Keratinocyte (primary cell): ENCODE results near the gene DLG2. TPM values are rescaled to one million over a fixed set of nuclear protein-coding genes. Genes with fewer than 3 reads are reported as not detected.

Experiments
- DNase-seq: peaks from one replicate; pipeline ENCODE4 v3.0.0-alpha.2; 2011; ENCODE audit warnings: low read depth, missing footprints, low spot score
- FAIRE-seq: peaks from 2 replicates; lab custom pipeline; 2011; peaks lifted over from hg19 to GRCh38; lab: Jason Lieb, UNC
- H2AFZ ChIP-seq: 2 replicates; pipeline ENCODE4 v1.6.0; 2012; ENCODE audit warnings: low read length, control low read depth, inconsistent platforms; ENCODE audit not compliant: control insufficient read depth
- H3K27ac ChIP-seq: 2 replicates; pipeline ENCODE4 v1.5.1; 2011; ENCODE audit warnings: low read length; ENCODE audit not compliant: control insufficient read depth, insufficient read depth
- H3K27me3 ChIP-seq: 3 replicates; pipeline ENCODE4 v1.6.0; 2011; ENCODE audit warnings: low read length; ENCODE audit not compliant: control insufficient read depth, insufficient read depth; ENCODE audit errors: extremely low read depth
- H3K36me3 ChIP-seq, 2 experiments: 2 replicates in 1 of 2; 3 replicates in 1 of 2; pipeline ENCODE4 v1.5.1; 2011; ENCODE audit warnings: low read length in 2 of 2, mild to moderate bottlenecking in 1 of 2; ENCODE audit not compliant: control insufficient read depth in 2 of 2, insufficient read depth in 2 of 2; ENCODE audit errors: extremely low read depth in 1 of 2
- H3K4me1 ChIP-seq: 3 replicates; pipeline ENCODE4 v1.5.1; 2011; ENCODE audit warnings: low read length; ENCODE audit not compliant: control insufficient read depth, insufficient read depth; ENCODE audit errors: extremely low read depth
- H3K4me2 ChIP-seq: 3 replicates; pipeline ENCODE4 v1.6.0; 2011; ENCODE audit warnings: low read depth, low read length; ENCODE audit not compliant: control insufficient read depth, insufficient read depth; ENCODE audit errors: extremely low read depth
- H3K4me3 ChIP-seq, 3 experiments: fragments of 200-600 bp in 1 of 3; sonication (generic) in 1 of 3; 2 replicates in 2 of 3; 3 replicates in 1 of 3; pipeline ENCODE4 v1.5.1; 2011 to 2016; ENCODE audit warnings: low read length in 3 of 3, mild to moderate bottlenecking in 3 of 3, control low read depth in 2 of 3, inconsistent platforms in 1 of 3, low read depth in 1 of 3, mixed read lengths in 1 of 3, mixed run types in 1 of 3, moderate library complexity in 1 of 3; ENCODE audit not compliant: control insufficient read depth in 2 of 3, insufficient read depth in 2 of 3; ENCODE audit errors: extremely low read depth in 1 of 3
- H3K79me2 ChIP-seq: 2 replicates; pipeline ENCODE4 v1.6.0; 2012; ENCODE audit warnings: low read length; ENCODE audit not compliant: control insufficient read depth, insufficient read depth
- H3K9ac ChIP-seq: 3 replicates; pipeline ENCODE4 v1.6.0; 2011; ENCODE audit warnings: low read length; ENCODE audit not compliant: control insufficient read depth, insufficient read depth; ENCODE audit errors: extremely low read depth
- H3K9me1 ChIP-seq: 3 replicates; pipeline ENCODE4 v1.6.0; 2011; ENCODE audit warnings: low read length; ENCODE audit not compliant: control insufficient read depth, insufficient read depth; ENCODE audit errors: extremely low read depth
- H3K9me3 ChIP-seq: 2 replicates; pipeline ENCODE4 v1.5.1; 2012; ENCODE audit warnings: low read depth, low read length; ENCODE audit not compliant: control insufficient read depth
- H4K20me1 ChIP-seq: 3 replicates; pipeline ENCODE4 v1.6.0; 2011; ENCODE audit warnings: low read length; ENCODE audit not compliant: control insufficient read depth, insufficient read depth; ENCODE audit errors: extremely low read depth
- EZH2 ChIP-seq: IDR thresholded peaks from one replicate; pipeline ENCODE4 v1.6.1; 2012; ENCODE audit warnings: inconsistent platforms, mild to moderate bottlenecking, low read length, moderate library complexity
- dilution Hi-C: fragments of 300-500 bp; cut with MboI; formaldehyde crosslinking; loops from one replicate; pipeline ENCODE4 v1.7.0; 2020; ENCODE audit warnings: low sequenced_read_pairs; ENCODE audit not compliant: extremely low pct_ligation_motif_present
- polyA plus RNA-seq, 5 experiments: library from polyadenylated mRNA; depleted of rRNA in 3 of 5; stranded (reverse) in 3 of 5; stranded (forward) in 1 of 5; unstranded in 1 of 5; fragments of >200 nt; gene quantifications; 1 replicate in 1 of 5; 2 replicates in 3 of 5; 3 replicates in 1 of 5; pipeline versions ENCODE4 v1.2.1 to v1.2.3, GENCODE V29; 2011 to 2012; ENCODE audit warnings: missing spikeins in 2 of 5, low read depth in 1 of 5, low replicate concordance in 1 of 5
- TF ChIP-seq, protein P1 (sequence below), 3 experiments: IDR thresholded peaks in 1 of 3; conservative IDR thresholded peaks in 1 of 3; optimal IDR thresholded peaks in 1 of 3; 2 replicates in 2 of 3; 3 replicates in 1 of 3; pipeline versions ENCODE3 to v1.5.1; 2011; ENCODE audit warnings: low read length in 3 of 3, mild to moderate bottlenecking in 3 of 3, moderate library complexity in 2 of 3, control low read depth in 1 of 3, inconsistent platforms in 1 of 3; ENCODE audit not compliant: insufficient read depth in 2 of 3; ENCODE audit errors: extremely low read depth in 1 of 3

The DLG2 gene
- polyA plus RNA-seq, 1 donor (not counting 4 experiments of a cell fraction or from before 2014, with no cell fraction given), result 0.55 TPM

DNA sequence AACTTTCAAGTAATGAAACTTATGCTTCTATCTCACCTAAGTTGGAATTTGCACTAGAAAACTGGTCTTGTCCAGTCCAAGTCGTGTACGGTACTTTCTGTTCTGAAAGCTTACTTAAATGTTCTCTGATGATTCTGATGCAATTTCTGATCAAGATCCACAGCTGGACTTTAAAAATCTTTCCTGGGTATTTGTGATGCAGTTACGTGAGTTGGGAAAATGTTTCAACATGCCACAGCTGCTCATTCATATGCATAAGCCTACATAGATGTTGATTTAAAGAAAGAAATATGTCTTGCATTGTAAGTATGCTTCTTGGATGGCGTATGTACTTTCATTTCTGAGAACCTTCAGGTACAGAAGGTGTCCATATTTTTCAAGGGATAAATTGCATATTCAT, 1847.3 kb downstream of the DLG2 start:
- H3K4me1 ChIP-seq, result peaks cover 22% of the 10 kb centered on the region
- H2AFZ ChIP-seq, result peak overlapping the region; percentile 70
- TF ChIP-seq EZH2, result no peak
- TF ChIP-seq, protein P1, sequence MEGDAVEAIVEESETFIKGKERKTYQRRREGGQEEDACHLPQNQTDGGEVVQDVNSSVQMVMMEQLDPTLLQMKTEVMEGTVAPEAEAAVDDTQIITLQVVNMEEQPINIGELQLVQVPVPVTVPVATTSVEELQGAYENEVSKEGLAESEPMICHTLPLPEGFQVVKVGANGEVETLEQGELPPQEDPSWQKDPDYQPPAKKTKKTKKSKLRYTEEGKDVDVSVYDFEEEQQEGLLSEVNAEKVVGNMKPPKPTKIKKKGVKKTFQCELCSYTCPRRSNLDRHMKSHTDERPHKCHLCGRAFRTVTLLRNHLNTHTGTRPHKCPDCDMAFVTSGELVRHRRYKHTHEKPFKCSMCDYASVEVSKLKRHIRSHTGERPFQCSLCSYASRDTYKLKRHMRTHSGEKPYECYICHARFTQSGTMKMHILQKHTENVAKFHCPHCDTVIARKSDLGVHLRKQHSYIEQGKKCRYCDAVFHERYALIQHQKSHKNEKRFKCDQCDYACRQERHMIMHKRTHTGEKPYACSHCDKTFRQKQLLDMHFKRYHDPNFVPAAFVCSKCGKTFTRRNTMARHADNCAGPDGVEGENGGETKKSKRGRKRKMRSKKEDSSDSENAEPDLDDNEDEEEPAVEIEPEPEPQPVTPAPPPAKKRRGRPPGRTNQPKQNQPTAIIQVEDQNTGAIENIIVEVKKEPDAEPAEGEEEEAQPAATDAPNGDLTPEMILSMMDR (optimal IDR thresholded peaks at IDR 0.05 in 1 of 3, IDR thresholded peaks at IDR 0.05 in 1 of 3, conservative IDR thresholded peaks at IDR 0.05 in 1 of 3; ENCODE audit: extremely low read depth in 1 of 3, insufficient read depth in 2 of 3, low read length in 3 of 3), result no peak
- no peaks in the 10 kb centered on the region for H3K27me3 ChIP-seq
- no peak overlapping the region for H3K9ac ChIP-seq
- peak overlapping the region; percentile 71 for H3K4me2 ChIP-seq
- DNase-seq (no peak), FAIRE-seq (peak; percentile 17)
- peak overlapping the region; percentile 36 for H3K27ac ChIP-seq
- no peaks in the 10 kb centered on the region for H4K20me1 ChIP-seq
- no peaks in the 10 kb centered on the region for H3K36me3 ChIP-seq
- no peaks in the 10 kb centered on the region for H3K9me1 ChIP-seq
- dilution Hi-C loops, result no loop called here
- no peaks in the 10 kb centered on the region for H3K79me2 ChIP-seq
- peak overlapping the region in 2 of 3 experiments; percentile 39 to 55 for H3K4me3 ChIP-seq
- no peaks in the 10 kb centered on the region for H3K9me3 ChIP-seq

DNA sequence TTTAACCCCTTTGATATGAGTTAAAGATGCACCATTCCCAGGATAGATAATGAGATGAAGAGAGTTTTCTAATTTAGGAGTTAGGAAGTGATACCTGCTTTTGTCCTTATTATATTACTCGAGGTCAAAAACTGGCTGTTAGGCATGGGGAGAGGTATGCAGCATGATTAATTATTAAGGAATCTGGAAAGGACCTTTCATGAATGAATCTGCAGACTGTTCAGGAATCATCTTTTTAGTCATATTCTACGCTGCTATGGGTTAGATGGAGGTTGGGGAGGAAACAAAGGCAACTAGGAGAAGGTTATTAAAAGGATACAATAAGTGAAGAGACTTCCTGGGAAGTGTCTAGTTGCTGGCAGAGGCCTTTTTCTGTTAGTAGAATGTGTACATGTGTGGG, 1848.5 kb downstream of the DLG2 start:
- Histone ChIP-seq H3K9me3 (no peaks in the 10 kb centered on the region), H3K4me1 (peaks cover 33% of the 10 kb centered on the region), H3K27me3 (no peaks in the 10 kb centered on the region), H3K27ac (no peak overlapping the region), H4K20me1 (no peaks in the 10 kb centered on the region), H2AFZ (no peak overlapping the region), H3K9ac (no peak overlapping the region), H3K79me2 (no peaks in the 10 kb centered on the region), H3K4me3 (no peak overlapping the region), H3K4me2 (peak overlapping the region; percentile 71), H3K36me3 (no peaks in the 10 kb centered on the region), H3K9me1 (no peaks in the 10 kb centered on the region)
- DNase-seq (peak; percentile 13), FAIRE-seq (peak; percentile 58)
- no peak for TF ChIP-seq EZH2
- TF ChIP-seq, protein P1 (optimal IDR thresholded peaks at IDR 0.05 in 1 of 3, IDR thresholded peaks at IDR 0.05 in 1 of 3, conservative IDR thresholded peaks at IDR 0.05 in 1 of 3; ENCODE audit: extremely low read depth in 1 of 3, insufficient read depth in 2 of 3, low read length in 3 of 3), result no peak
- dilution Hi-C loops, result no loop called here
